ENCODE measurements around the gene SEMA6A. TPM values are rescaled to one million over a fixed set of nuclear protein-coding genes. Genes with fewer than 3 reads are reported as not detected.
A peak's percentile ranks its signal among the peaks of the same experiment; 100 is the strongest.

SEMA6A gene
- total and polyA plus RNA-seq, 2 experiments from 2014 or later = 13.2 to 27.6 TPM

GRCh38 chr5:116576053-116576713 lies 1.6 kb upstream of the SEMA6A start:
- DNase-seq (ENCODE audit: low read depth in 1 of 2, low spot score in 1 of 2) = peak; percentile 76 to 87
- peak overlapping the region; percentile 74 for H3K4me3 ChIP-seq
- peak overlapping the region; percentile 63 for H3K27ac ChIP-seq
- no peaks in the 10 kb centered on the region for H3K36me3 ChIP-seq
- no peaks in the 10 kb centered on the region for H3K27me3 ChIP-seq
- H3K9me3 ChIP-seq (ENCODE audit: low read depth) = no peaks in the 10 kb centered on the region
- TF ChIP-seq, protein P1, sequence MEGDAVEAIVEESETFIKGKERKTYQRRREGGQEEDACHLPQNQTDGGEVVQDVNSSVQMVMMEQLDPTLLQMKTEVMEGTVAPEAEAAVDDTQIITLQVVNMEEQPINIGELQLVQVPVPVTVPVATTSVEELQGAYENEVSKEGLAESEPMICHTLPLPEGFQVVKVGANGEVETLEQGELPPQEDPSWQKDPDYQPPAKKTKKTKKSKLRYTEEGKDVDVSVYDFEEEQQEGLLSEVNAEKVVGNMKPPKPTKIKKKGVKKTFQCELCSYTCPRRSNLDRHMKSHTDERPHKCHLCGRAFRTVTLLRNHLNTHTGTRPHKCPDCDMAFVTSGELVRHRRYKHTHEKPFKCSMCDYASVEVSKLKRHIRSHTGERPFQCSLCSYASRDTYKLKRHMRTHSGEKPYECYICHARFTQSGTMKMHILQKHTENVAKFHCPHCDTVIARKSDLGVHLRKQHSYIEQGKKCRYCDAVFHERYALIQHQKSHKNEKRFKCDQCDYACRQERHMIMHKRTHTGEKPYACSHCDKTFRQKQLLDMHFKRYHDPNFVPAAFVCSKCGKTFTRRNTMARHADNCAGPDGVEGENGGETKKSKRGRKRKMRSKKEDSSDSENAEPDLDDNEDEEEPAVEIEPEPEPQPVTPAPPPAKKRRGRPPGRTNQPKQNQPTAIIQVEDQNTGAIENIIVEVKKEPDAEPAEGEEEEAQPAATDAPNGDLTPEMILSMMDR (IDR thresholded peaks at IDR 0.05; ENCODE audit: low read depth, low read length) = peak; percentile 87
- no peaks in the 10 kb centered on the region for H3K4me1 ChIP-seq (ENCODE audit: low read depth)

DNA sequence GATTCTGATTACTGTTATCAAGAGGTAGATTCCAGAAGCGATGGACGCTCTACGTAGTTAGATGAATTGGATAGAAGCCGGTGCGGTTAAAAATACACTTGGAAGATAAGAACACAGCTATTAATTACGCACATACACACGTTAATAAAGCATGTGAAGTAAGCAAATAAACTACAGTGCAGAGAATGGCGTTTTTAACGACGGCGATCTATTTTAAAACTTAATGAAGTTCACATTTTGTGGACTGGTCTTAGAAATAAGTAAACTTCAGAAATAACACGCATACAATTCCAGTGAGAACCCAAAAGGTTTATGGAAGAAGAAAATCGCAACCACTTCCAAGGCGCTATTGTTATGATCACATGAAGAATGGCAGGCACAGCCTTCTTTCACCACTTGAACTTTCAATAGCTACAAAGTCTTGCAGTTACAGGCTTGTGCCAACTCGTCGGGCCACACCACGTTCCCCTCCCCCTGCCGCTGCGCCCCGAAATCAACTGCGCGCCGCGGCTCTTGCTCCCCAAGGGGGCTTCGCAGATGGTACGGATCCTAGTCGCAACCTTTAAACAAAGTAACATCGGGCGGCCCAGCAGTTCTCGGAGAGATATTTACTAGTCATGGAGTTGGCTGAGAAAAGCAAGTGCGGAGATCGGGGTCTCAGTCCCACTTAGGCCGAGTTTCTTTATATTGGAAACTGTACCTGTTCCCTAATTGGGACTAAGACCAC lies 866 bp upstream of the SEMA6A start:
- Histone ChIP-seq H3K27me3 (no peaks in the 10 kb centered on the region), H3K36me3 (no peaks in the 10 kb centered on the region), H3K9me3 (ENCODE audit: low read depth) (no peaks in the 10 kb centered on the region), H3K4me3 (peak overlapping the region; percentile 74), H3K4me1 (ENCODE audit: low read depth) (no peaks in the 10 kb centered on the region), H3K27ac (peak overlapping the region; percentile 63)
- peak; percentile 34 to 63 for DNase-seq (ENCODE audit: low read depth in 1 of 2, low spot score in 1 of 2)
- TF ChIP-seq, protein P1 (IDR thresholded peaks at IDR 0.05; ENCODE audit: low read depth, low read length) = no peak

GRCh38 chr5:116573702-116574366 lies 789 bp downstream of the SEMA6A start:
- H3K27ac ChIP-seq = no peak overlapping the region
- H3K27me3 ChIP-seq = no peaks in the 10 kb centered on the region
- TF ChIP-seq, protein P1 (IDR thresholded peaks at IDR 0.05; ENCODE audit: low read depth, low read length) = no peak
- no peaks in the 10 kb centered on the region for H3K9me3 ChIP-seq (ENCODE audit: low read depth)
- no peaks in the 10 kb centered on the region for H3K4me1 ChIP-seq (ENCODE audit: low read depth)
- peak in 1 of 2 donors; percentile 48 for DNase-seq (ENCODE audit: low read depth in 1 of 2, low spot score in 1 of 2)
- peak overlapping the region; percentile 74 for H3K4me3 ChIP-seq
- no peaks in the 10 kb centered on the region for H3K36me3 ChIP-seq

GRCh38 chr5:116573279-116573701 lies 1.3 kb downstream of the SEMA6A start:
- Histone ChIP-seq H3K4me1 (ENCODE audit: low read depth) (no peaks in the 10 kb centered on the region), H3K27me3 (no peaks in the 10 kb centered on the region), H3K27ac (no peak overlapping the region), H3K9me3 (ENCODE audit: low read depth) (no peaks in the 10 kb centered on the region), H3K4me3 (peak overlapping the region; percentile 74), H3K36me3 (no peaks in the 10 kb centered on the region)
- DNase-seq (ENCODE audit: low read depth in 1 of 2, low spot score in 1 of 2) = peak in 1 of 2 donors; percentile 62
- TF ChIP-seq, protein P1 (IDR thresholded peaks at IDR 0.05; ENCODE audit: low read depth, low read length) = no peak

DNA sequence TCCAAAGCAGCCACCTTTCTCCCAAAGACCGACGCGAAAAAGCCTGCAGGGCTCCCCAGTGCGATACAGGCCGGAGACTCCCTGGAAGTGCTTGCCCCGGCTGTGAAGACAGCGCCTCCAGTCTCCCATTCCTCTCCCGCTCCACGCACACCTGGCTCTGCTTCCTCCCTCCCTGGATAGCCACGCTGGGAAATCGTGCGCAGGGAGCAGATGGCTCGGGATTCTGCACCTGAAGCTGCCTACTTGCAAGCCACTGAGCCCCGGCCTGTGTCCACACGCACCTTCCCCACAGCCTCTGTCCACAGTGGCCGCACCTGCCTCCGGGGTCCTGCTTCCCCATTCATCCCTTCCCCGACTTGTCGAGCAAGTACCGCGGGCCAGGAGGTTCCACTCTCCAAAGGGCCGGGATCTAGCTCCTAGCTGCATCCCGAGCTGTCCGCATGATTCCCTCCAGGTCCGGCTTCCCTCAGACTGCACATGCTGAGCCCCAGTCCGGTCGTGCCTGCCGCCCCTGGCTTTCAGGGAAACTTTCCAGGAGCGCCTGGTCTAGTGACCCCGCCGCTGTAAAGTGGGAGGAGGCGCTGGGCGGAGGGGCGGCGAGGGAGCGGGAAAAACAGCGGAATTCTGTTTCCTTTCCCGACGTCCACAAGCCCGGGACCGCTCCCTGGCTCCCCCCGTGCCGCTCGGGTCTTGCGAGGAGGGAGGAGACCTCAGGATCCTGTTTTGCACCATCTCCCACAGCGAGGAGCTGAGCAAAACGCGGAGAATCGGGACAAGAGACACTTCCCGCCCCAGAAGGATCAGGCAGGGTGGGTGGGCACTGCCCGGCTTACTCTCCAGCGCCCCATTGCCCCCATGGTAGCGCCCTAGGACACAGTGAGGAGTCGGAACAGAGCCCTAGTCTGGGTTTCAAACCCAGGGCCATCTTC lies 2.0 kb downstream of the SEMA6A start:
- Histone ChIP-seq H3K27me3 (no peaks in the 10 kb centered on the region), H3K4me3 (peak overlapping the region; percentile 74), H3K9me3 (ENCODE audit: low read depth) (no peaks in the 10 kb centered on the region), H3K4me1 (ENCODE audit: low read depth) (no peaks in the 10 kb centered on the region), H3K27ac (no peak overlapping the region), H3K36me3 (no peaks in the 10 kb centered on the region)
- TF ChIP-seq, protein P1 (IDR thresholded peaks at IDR 0.05; ENCODE audit: low read depth, low read length) = no peak
- peak in 1 of 2 donors; percentile 77 for DNase-seq (ENCODE audit: low read depth in 1 of 2, low spot score in 1 of 2)

Measured in cardiac muscle cell (in vitro differentiated cells and primary cell).